Lower leg skin (tissue), 3 donors: ENCODE results near the gene PPARG.

ENCODE experiments used
- CTCF ChIP-seq, 3 donors: fragments of 450-650 bp; IDR thresholded peaks; one replicate each; pipeline ENCODE4 v1.5.1; 2016; ENCODE audit warnings: antibody characterized with exemption in 3 of 3, mild to moderate bottlenecking in 3 of 3, moderate library complexity in 2 of 3
- POLR2A ChIP-seq, 2 donors: fragments of 450-650 bp; IDR thresholded peaks; one replicate each; pipeline ENCODE4 v1.6.1; 2016 to 2017; ENCODE audit warnings: antibody characterized with exemption in 2 of 2, mild to moderate bottlenecking in 1 of 2, moderate library complexity in 1 of 2

DNA sequence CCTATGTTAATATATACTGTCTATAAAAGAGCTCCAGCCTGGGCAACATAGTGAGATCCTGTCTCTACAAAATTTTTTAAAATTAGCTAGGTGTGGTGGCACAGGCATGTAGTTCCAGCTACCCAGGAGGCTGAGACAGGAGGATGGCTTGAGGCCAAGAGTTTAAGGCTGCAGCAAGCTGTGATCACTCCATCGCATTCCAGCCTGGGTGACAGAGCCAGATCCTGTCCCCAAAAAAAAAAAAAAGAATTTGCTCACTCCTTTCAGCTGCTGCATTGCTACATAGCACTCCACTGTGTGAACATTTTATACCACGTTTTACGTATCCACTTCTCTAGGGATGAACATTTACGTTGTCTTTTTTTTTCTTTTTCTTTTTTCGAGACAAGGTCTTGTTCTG, 189.5 kb downstream of the PPARG start:
- TF ChIP-seq POLR2A (IDR thresholded peaks at IDR 0.05) (no peak), CTCF (IDR thresholded peaks at IDR 0.05) (no peak)
